HG02852 (cell line): ENCODE results near the gene TASP1.
A peak's percentile ranks its signal among the peaks of the same experiment; 100 is the strongest.
"Not testable (repeated sequence)": the region's sequence is repeated elsewhere in the genome, so short reads cannot be mapped to it uniquely, and the experiment has no call there.

Source experiments
- ATAC-seq: cut with Tn5 transposase; IDR thresholded peaks from one replicate; pipeline ENCODE4 v1.9.1; 2021; ENCODE audit warnings: mild to moderate bottlenecking, moderate library complexity; ENCODE audit not compliant: unreplicated experiment

The TASP1 gene

DNA sequence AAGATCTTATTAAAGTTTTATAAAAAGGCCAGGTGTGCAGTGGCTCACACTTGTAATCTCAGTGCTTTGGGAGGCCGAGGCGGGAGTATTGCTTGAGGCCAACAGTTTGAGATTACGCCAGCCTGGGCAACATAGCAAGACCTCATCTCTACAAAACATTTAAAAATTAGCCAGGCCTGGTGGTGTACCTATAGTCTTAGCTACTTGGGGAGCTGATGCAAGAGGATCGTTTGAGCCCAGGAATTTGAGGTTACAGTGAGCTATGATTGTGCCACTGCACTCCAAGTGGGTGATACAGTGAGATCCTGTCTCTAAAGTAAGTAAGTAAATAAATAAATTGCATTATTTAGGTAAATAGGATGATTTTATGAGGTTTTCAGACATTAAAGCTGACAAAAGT lies 234.4 kb downstream of the TASP1 start:
- ATAC-seq: no peak

DNA sequence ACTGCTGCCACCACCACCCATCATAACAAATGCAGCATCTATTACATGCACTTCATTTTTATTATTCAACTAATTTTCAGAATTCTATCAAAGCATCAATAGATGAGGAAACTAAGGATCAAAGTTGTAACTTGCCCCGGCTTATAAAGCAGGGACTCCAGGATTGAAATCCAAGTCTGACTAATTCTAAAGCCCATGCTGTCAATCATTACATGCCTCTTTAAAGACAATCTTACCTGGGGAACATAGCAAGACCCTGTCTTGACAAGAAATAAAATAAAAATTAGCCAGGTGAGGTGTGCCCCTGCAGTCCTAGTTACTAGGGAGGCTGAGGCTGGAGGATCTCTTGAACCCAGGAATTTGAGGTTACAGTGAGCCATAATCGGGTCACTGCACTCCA lies 235.3 kb downstream of the TASP1 start:
- no peak for ATAC-seq

DNA sequence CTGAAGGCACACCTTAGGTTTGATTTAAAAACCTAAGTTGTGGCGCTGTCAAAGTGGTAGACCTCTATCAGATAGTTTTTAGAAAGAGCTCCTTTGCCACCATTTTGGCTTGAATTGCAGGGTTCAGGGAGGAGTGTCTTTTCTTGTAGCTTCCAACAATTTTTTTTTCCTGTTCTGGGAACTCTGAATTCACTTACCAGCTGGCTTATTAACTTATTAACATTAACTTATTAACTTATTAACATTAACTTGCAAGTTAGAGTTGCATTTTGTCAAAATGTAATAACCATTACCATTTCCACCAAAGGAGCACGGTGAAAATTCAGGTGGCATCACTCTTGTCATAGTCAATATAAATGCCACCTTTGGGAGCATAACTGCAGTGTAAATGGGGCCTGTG lies 235.7 kb downstream of the TASP1 start:
- ATAC-seq: no peak

DNA sequence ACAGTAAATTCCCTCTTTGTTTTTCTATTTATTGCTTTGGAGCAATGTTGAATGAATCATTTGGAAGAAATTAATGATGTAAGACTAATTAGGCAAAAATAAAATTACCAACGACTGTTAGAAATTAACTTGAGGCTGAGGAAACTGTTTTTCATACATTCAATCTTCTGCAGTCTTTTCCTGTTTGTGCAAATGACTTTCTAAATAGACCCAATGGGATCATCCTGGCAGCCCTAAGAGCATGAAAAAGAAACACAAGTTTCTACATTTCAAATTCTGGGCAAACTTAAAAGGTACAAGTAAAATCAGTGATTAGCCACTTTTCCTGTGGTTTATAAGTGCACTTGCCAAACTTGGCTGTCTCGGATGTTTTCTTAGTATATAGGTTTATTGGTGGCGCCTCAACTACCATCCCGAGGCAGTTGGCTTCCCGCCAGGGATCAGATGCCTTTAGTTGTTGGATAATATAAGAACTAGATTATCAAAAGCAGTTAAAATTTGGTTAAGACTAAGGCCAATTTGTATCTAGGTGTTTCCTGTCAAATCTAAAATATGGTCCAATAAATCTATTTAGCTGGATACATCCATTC lies 236.5 kb downstream of the TASP1 start:
- ATAC-seq: no peak

DNA sequence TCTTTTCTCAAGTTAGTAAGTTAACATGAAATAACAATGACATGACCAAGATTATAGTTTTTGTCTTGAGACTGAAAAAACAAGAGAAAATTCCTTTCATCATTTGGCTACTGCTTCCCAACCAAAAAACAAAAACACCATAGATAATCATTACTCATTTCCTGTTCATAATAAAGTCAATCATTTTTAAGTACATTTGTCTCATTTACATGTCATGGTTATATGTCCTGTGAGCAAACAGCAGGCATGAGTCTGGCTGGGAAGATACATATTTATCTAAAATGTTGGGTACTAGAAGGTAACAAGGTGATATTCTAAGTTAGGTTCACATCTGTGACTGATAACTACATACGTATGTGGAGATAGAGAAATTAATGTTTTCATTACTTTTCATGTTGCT lies 237.1 kb downstream of the TASP1 start:
- no peak for ATAC-seq

DNA sequence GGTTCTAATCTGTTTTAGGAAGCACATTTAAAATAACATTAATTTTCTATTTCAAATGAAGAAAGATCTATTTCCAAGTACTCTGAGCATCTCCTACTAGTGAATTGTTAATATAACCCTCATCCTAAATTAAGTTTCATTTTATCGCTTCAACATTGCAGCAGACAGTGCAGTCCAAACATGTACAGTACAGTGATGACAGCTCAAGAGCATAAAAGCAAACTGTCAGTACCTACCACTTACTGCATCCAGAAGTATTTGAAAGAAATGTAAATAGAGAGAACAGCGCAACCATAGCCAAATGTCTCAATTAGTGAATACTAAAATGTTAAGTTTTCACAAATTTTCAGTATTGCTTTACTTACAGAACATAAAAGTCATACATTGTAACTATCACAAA lies 238.3 kb downstream of the TASP1 start:
- ATAC-seq: no peak

DNA sequence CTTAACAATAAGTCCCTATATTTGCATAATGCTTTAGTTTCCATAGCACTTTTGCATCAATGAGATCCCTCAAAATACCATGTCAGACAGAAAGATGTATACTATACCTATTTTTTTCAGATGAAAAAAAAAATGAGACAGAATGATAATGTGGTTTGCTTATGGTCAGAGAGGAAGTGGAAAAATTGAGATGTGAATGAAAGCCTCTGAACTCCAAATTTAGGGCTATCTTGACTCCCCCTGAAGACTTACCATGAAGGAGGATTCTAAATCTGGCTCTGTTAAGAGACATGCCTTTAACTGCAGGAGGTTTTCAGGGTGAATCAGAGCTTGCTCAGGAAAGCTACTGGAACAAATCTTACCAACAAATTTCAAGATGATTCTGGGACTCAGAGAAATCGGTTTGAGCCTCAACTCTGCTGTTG lies 241.4 kb downstream of the TASP1 start:
- ATAC-seq: peak; percentile 45

DNA sequence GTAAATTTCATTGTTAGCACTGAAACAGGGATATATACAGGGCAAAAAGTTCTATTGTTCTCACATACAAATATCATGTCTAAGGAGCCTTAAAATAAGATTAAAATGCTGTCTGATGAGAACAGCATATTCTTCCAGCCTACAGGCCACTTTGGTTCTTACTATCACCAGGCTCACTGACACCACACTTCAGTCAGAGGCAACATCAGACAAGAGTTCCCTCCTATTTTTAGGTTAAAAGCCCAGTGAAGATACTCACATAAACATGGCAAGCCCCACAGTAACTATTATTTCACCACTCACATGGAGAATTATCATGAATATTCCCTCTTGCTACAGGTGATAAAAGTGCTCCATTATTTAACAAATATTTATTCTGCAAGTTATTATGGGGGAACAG lies 241.9 kb downstream of the TASP1 start:
- ATAC-seq: peak; percentile 10

DNA sequence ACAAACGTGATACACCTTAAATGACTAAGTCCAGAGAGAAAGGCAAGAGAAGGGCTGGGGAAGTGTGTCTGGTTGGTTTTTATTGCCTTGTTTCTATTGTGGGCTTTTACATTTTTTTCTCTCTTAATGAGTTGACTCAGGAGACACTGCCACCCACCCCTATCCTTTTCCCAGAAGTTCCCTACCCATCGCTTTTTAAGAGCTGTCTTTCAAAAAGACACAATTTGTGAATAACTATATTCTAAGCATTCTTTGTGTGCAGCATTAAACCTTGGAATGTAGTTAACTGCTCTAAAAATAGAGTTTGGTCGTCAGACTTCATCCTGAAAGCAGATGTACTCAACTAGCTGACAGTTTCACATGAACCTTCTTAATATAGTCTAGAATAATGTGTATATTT lies 242.7 kb downstream of the TASP1 start:
- no peak for ATAC-seq

DNA sequence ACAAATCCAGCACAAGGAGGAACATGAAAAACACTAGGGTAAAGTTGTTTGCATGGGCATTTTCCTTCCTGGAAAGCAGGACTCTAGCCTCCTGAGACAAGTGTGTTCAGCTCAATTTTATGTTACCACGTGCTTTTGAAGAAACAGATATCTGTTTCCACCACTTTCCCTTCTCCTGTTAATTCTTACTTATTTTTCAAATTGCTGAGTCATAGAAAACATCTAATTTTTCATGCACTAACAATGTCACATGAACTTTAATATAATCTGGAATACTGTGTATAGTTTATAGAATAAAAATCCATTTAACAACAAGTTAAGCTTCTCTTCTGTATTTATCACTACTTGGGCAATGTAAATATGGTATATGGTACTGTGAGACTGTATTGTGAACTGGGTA lies 243.5 kb downstream of the TASP1 start:
- ATAC-seq: no peak

DNA sequence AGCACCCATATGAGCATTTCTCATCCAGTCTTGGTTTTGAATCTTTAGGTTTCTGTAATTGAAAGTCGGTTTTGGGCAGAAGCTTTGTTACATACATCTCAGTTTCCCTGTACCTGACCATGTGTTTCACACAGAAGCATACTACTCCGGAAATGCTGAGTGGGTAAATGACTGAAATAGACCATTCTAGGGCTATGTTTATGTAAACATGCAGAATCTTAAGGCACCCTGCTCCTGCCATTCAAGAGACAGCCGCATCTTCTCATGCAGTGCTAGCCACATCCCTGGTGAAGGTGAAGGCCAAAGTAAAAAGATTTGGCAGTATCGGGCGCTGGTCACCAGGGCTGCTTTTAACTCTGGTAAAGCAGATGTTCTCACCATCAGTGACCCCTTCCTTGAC lies 246.3 kb downstream of the TASP1 start:
- no peak for ATAC-seq

DNA sequence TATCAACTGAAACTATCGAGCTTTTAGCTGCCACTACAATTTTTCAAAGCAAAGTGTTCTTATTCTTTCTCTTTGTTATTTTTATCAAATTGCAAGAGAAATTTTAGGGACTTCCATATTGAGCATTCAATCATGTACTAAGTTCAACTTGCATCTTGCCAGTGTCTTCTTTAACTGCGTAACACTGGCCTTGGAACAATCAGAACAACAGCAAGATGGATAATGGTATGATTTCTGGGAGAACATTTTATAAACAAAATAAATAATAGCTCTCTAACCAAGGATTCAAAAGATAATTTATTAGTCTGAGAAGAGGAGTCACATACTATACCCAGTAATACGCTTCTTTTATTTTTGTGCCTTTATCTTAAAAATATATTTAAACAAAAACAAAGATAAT lies 249.6 kb downstream of the TASP1 start:
- ATAC-seq: no peak

DNA sequence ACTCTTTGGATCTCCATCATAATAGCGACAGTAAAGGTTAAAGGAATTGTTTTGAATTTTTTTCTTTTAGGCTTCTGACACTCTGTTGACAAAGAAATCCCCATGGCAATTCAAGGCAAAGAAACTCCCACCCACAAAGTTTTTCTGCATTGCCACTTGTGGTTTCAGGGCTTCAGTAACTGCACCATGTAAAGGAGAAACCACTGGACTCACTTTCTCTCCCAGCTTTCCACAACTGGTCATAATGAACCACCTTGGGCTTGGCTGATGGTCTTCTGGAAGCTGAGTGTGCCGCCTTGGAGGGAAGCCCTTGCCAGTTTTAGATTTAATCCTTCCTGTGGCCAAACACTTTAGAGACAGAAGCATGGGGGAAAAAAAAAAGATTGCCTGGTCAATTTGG lies 254.6 kb downstream of the TASP1 start:
- ATAC-seq: no peak

DNA sequence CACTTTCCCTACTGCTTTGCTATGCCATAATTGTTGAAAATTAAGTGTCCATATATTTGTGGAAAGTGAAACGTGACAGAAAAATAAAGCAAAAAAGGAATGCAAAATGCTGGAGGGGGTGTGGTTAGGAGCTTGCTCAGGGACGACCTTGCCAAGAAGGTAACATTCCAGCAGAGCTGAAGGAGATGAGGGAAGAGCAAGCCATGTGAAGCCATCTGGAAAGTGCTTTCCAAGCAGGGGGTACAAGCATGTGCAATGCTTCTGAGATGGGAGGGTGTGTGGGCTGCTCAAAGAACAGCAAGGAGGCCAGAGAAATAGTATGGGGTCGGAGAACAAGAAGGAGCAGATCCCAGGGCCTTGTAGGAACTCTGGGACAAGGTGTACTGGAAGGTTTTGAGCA lies 255.9 kb downstream of the TASP1 start:
- ATAC-seq: no peak

DNA sequence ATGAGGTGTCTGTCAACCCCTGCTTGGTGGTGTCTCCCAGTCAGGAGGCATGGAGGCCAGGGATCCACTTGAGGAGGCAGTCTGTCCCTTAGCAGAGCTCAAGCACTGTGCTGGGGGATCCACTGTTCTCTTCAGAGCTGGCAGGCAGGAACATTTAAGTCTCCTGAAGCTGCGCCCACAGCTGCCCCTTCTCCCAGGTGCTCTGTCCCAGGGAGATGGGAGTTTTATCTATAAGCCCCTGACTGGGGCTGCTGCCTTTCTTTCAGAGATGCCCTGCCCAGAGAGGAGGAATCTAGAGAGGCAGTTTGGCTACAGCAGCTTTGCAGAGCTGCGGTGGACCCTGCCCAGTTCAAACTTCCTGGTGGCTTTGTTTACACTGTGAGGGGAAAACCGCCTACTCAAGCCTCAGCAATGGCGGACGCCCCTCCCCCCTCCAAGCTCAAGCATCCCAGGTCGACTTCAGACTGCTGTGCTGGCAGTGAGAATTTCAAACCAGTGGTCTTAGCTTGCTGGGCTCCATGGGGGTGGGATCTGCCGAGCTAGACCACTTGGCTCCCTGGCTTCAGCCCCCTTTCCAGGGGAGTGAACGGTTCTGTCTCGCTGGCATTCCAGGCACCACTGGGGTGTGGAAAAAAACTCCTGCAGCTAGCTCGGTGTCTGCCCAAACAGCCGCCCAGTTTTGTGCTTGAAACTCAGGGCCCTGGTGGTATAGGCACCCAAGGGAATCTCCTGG lies 258.1 kb downstream of the TASP1 start:
- not testable (repeated sequence) for ATAC-seq

DNA sequence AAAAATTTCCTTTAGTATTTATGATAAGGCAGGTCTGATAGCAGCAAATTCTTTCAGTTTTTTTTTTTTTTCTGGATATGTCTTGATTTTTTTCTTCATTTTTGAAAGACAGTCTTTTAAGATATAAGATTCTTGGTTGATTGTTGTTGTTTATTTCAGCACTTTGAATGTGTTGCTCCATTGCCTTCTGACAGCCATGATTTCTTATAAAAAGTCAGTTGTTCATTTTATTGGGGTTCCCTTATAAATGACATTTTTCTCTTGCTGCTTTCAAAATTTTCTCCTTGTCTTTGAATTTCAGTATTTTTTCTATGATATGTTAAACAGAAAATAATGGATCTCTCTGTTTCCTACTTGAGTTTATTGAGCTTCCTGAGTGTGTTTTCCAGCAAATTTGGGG lies 265.3 kb downstream of the TASP1 start:
- ATAC-seq: no peak

DNA sequence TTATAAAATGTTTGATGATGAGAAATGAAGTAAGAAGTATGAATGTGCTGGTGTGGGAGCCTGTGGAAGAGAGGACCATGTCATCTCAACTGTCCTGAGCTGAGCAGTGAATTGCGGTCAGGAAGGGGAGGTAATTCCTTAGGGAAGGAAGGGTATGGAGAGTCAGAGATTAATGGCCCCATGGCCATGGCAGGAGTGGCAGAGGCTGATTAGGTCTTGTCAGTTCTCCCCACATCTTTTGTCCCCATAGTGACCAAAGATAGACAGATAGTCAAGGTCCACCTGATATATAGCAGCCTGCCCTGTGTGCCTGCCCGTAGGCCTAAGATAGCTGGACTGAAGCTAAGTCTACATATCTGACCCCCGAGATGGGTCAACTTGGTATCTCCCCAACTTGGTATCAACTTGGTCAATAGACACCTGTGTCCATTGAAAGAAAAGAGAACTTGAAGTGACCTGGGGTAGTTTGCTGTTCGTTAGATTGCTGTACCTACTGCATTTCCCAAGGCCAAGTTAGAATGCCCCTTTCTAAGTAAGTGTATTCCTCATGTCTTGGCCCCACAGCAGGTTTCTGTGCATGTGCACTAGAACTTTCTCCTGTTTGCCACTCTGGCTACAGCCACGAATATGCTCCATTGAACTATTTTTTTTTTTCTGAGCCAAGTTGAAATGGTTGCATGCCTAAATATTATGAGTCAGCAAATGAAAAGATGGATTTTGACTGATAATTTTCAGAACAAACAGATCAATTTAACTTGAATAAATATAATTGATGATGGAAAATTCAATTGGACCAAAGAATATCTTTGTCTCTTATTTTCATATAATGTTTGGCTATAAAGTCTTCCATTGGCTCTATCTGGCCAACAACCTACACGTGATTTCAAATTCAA lies 274.2 kb downstream of the TASP1 start:
- ATAC-seq: no peak

DNA sequence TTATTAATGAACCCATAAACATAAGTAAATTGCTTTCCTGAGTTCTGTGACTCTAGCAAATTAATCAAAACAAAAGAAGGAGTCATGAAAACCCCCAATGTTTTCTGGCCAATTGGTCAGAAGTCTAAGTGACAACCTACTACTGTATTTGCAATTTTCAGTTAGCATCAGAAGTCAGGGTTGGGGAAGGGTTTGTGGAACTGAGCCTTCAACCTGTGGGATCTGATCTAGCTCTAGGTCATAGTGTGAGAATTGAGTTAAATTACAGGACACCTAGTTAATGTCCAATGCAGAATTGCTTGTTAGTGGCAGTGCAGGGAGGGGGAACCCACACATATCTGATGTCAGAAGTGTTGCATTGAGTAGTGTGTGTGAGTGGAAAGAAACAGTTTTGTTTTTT lies 275.3 kb downstream of the TASP1 start:
- no peak for ATAC-seq

DNA sequence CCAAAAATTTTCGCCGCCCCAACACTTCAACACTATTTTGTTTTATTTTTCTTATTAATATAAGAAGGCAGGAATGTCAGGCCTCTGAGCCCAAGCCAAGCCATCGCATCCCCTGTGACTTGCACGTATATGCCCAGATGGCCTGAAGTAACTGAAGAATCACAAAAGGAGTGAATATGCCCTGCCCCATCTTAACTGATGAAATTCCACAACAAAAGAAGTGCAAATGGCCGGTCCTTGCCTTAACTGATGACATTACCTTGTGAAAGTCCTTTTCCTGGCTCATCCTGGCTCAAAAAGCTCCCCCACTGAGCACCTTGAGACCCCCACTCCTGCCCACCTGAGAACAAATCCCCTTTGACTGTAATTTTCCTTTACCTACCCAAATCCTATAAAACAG lies 276.6 kb downstream of the TASP1 start:
- ATAC-seq: not testable (repeated sequence)

DNA sequence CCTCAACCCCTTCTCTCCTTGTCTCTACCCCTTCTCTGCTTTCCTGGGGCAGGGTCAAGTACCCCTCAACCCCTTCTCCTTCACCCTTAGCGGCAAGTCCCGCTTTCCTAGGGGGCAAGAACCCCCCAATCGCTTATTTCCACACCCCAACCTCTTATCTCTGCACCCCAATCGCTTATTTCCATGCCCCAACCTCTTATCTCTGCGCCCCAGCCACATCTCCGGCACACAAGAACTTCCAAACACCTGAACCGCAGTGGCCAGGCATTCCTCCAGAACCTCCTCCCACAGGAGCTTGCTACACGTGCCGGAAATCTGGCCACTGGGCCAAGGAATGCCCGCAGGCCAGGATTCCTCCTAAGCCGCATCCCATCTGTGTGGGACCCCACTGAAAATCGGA lies 279.8 kb downstream of the TASP1 start:
- not testable (repeated sequence) for ATAC-seq

DNA sequence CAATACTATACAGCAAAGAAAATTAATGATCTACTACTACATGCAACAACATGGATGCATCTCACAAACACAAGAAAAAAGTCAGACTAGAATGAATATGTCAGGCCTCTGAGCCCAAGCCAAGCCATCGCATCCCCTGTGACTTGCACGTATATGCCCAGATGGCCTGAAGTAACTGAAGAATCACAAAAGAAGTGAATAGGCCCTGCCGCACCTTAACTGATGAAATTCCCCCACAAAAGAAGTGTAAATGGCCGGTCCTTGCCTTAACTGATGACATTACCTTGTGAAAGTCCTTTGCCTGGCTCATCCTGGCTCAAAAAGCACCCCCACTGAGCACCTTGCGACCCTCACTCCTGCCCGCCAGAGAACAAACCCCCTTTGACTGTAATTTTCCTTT lies 280.9 kb downstream of the TASP1 start:
- not testable (repeated sequence) for ATAC-seq

DNA sequence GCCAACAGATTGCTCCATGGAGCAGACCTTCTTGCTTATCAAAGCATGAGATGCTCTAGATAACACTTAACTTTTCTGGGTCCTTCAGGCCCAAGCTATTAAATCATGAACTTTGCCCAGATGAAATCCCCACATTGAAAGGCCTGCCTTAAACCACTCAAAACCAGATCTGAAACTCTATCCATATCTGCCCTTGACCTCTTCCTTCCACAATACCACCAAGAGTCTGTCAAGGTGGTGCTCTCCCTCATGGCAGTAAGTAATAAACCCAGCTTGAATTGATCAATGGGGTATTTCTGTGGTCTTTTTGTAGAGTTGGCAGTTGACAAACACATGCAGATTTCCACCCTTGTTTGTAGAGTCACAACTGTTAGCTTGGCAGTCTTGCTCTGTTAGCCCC lies 282.1 kb downstream of the TASP1 start:
- ATAC-seq: no peak
